ENCODE measurements around the gene PTTG1IP.

The PTTG1IP gene

GRCh38 chr21:44823179-44823660, 50.3 kb downstream of the PTTG1IP start:
- DNase-seq (ENCODE audit: low read depth) = no peak

- DNase-seq (ENCODE audit: low read depth) = no peak
Measured at GRCh38 chr21:44822484-44823178, 50.9 kb downstream of the PTTG1IP start.

- no peak for DNase-seq (ENCODE audit: low read depth)
Measured at GRCh38 chr21:44820851-44821250, 52.6 kb downstream of the PTTG1IP start.

- no peak for DNase-seq (ENCODE audit: low read depth)
Measured at GRCh38 chr21:44819283-44820243, 53.9 kb downstream of the PTTG1IP start.

GRCh38 chr21:44818640-44819011, 54.9 kb downstream of the PTTG1IP start:
- no peak for DNase-seq (ENCODE audit: low read depth)

- peak; percentile 79 for DNase-seq (ENCODE audit: low read depth)
Measured at GRCh38 chr21:44817914-44818639, 55.4 kb downstream of the PTTG1IP start, which contains the start of gene SUMO3. SUMO3 (minus strand) TSS chr21:44818062; CDS start chr21:44817968, 94 bp downstream.

- DNase-seq (ENCODE audit: low read depth) = peak; percentile 89
Measured at GRCh38 chr21:44817506-44817880, 56.0 kb downstream of the PTTG1IP start.

GRCh38 chr21:44816761-44817505, 56.6 kb downstream of the PTTG1IP start:
- no peak for DNase-seq (ENCODE audit: low read depth)

GRCh38 chr21:44815852-44816628, 57.5 kb downstream of the PTTG1IP start:
- no peak for DNase-seq (ENCODE audit: low read depth)

- no peak for DNase-seq (ENCODE audit: low read depth)
Measured at GRCh38 chr21:44815225-44815624, 58.3 kb downstream of the PTTG1IP start.

GRCh38 chr21:44814498-44815023, 58.9 kb downstream of the PTTG1IP start:
- no peak for DNase-seq (ENCODE audit: low read depth)

GRCh38 chr21:44813727-44814126, 59.8 kb downstream of the PTTG1IP start:
- DNase-seq (ENCODE audit: low read depth) = no peak

- no peak for DNase-seq (ENCODE audit: low read depth)
Measured at GRCh38 chr21:44813149-44813548, 60.3 kb downstream of the PTTG1IP start.

- no peak for DNase-seq (ENCODE audit: low read depth)
Measured at GRCh38 chr21:44812640-44813039, 60.9 kb downstream of the PTTG1IP start.

GRCh38 chr21:44810779-44811178, 62.7 kb downstream of the PTTG1IP start:
- no peak for DNase-seq (ENCODE audit: low read depth)

GRCh38 chr21:44805859-44806258, 67.6 kb downstream of the PTTG1IP start:
- no peak for DNase-seq (ENCODE audit: low read depth)

GRCh38 chr21:44805226-44805625, 68.3 kb downstream of the PTTG1IP start:
- DNase-seq (ENCODE audit: low read depth) = no peak

GRCh38 chr21:44804762-44805161, 68.7 kb downstream of the PTTG1IP start:
- no peak for DNase-seq (ENCODE audit: low read depth)

- DNase-seq (ENCODE audit: low read depth) = no peak
Measured at GRCh38 chr21:44803651-44804050, 69.8 kb downstream of the PTTG1IP start.

- DNase-seq (ENCODE audit: low read depth) = no peak
Measured at GRCh38 chr21:44802396-44803153, 70.9 kb downstream of the PTTG1IP start.
